GM21717 (cell line): ENCODE results near the gene HINFP.
"Not testable (repeated sequence)": the region's sequence is repeated elsewhere in the genome, so short reads cannot be mapped to it uniquely, and the experiment has no call there.

Source experiments
- ATAC-seq: cut with Tn5 transposase; IDR thresholded peaks from one replicate; pipeline ENCODE4 v1.9.1; 2021; ENCODE audit warnings: mild to moderate bottlenecking, moderate library complexity; ENCODE audit not compliant: unreplicated experiment

The HINFP gene

DNA sequence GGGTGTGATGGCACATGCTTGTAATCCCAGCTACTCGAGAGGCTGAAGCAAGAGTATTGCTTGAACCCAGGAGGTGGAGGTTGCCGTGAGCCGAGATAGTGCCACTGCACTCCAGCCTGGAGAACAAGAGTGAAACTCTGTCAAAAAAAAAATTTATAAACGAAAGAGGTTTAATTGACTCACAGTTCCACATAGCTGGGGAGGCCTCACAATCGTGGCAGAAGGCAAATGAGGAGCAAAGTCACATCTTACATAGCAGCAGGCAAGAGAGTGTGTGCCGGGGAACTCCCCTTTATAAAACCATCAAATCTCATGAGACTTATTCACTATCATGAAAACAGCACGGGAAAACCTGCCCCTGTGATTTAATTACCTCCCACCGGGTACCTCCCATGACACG is 63.0 kb downstream of the HINFP start:
- not testable (repeated sequence) for ATAC-seq
